ENCODE results near the gene LACRT.
"Not testable (repeated sequence)": the region's sequence is repeated elsewhere in the genome, so short reads cannot be mapped to it uniquely, and the experiment has no call there.

Gene LACRT

GRCh38 chr12:54641089-54641488, 6.4 kb upstream of the LACRT start:
- in situ Hi-C loops (cut with MboI; ENCODE audit: low sequenced_read_pairs), result no loop called here

- in situ Hi-C loops (cut with MboI; ENCODE audit: low sequenced_read_pairs), result not testable (repeated sequence)
These were observed 4.4 kb upstream of the LACRT start for GRCh38 chr12:54639112-54639511.

GRCh38 chr12:54631988-54632728, 2.5 kb downstream of the LACRT start:
- in situ Hi-C loops (cut with MboI; ENCODE audit: low sequenced_read_pairs), result no loop called here

- in situ Hi-C loops (cut with MboI; ENCODE audit: low sequenced_read_pairs), result no loop called here
These were observed 3.1 kb downstream of the LACRT start for GRCh38 chr12:54631551-54631950.

- in situ Hi-C loops (cut with MboI; ENCODE audit: low sequenced_read_pairs), result no loop called here
These were observed 4.8 kb downstream of the LACRT start for GRCh38 chr12:54629925-54630324.

- in situ Hi-C loops (cut with MboI; ENCODE audit: low sequenced_read_pairs), result no loop called here
These were observed 6.4 kb downstream of the LACRT start for GRCh38 chr12:54628186-54628846.

GRCh38 chr12:54627304-54627703, 7.4 kb downstream of the LACRT start:
- in situ Hi-C loops (cut with MboI; ENCODE audit: low sequenced_read_pairs), result no loop called here

- in situ Hi-C loops (cut with MboI; ENCODE audit: low sequenced_read_pairs), result no loop called here
These were observed 9.1 kb downstream of the LACRT start for GRCh38 chr12:54625598-54625997.

GRCh38 chr12:54624315-54625279, 10.1 kb downstream of the LACRT start:
- in situ Hi-C loops (cut with MboI; ENCODE audit: low sequenced_read_pairs), result no loop called here

GRCh38 chr12:54622463-54623183, 12.1 kb downstream of the LACRT start:
- in situ Hi-C loops (cut with MboI; ENCODE audit: low sequenced_read_pairs), result no loop called here

GRCh38 chr12:54616933-54617680, 17.6 kb downstream of the LACRT start:
- in situ Hi-C loops (cut with MboI; ENCODE audit: low sequenced_read_pairs), result no loop called here

- in situ Hi-C loops (cut with MboI; ENCODE audit: low sequenced_read_pairs), result no loop called here
These were observed 22.4 kb downstream of the LACRT start for GRCh38 chr12:54612225-54612750.

GRCh38 chr12:54611715-54612149, 23.0 kb downstream of the LACRT start:
- in situ Hi-C loops (cut with MboI; ENCODE audit: low sequenced_read_pairs), result no loop called here

- in situ Hi-C loops (cut with MboI; ENCODE audit: low sequenced_read_pairs), result no loop called here
These were observed 25.9 kb downstream of the LACRT start for GRCh38 chr12:54608769-54609168.

GRCh38 chr12:54608156-54608555, 26.5 kb downstream of the LACRT start:
- in situ Hi-C loops (cut with MboI; ENCODE audit: low sequenced_read_pairs), result no loop called here

- in situ Hi-C loops (cut with MboI; ENCODE audit: low sequenced_read_pairs), result no loop called here
These were observed 28.1 kb downstream of the LACRT start for GRCh38 chr12:54606556-54606955.

- in situ Hi-C loops (cut with MboI; ENCODE audit: low sequenced_read_pairs), result no loop called here
These were observed 29.3 kb downstream of the LACRT start for GRCh38 chr12:54605138-54605970.

GRCh38 chr12:54604436-54604835, 30.3 kb downstream of the LACRT start:
- in situ Hi-C loops (cut with MboI; ENCODE audit: low sequenced_read_pairs), result no loop called here

- in situ Hi-C loops (cut with MboI; ENCODE audit: low sequenced_read_pairs), result no loop called here
These were observed 30.8 kb downstream of the LACRT start for GRCh38 chr12:54603872-54604271.
